Neural progenitor cell (in vitro differentiated cells): Measurements from ENCODE around the gene TMEM267.

Experiments used
- CTCF ChIP-seq: fragments of 200-600 bp; sonication (generic); IDR thresholded peaks from 2 replicates; pipeline ENCODE4 v1.5.1; 2017; ENCODE audit warnings: antibody characterized with exemption, mild to moderate bottlenecking
- EZH2 ChIP-seq: fragments of 200-600 bp; sonication (generic); IDR thresholded peaks from 2 replicates; pipeline ENCODE4 v1.6.1; 2017; ENCODE audit warnings: antibody characterized with exemption, mild to moderate bottlenecking, moderate library complexity
- EZH2phosphoT487 ChIP-seq: fragments of 200-600 bp; sonication (generic); IDR thresholded peaks from 2 replicates; pipeline ENCODE4 v1.6.1; 2017; ENCODE audit warnings: antibody characterized with exemption

DNA sequence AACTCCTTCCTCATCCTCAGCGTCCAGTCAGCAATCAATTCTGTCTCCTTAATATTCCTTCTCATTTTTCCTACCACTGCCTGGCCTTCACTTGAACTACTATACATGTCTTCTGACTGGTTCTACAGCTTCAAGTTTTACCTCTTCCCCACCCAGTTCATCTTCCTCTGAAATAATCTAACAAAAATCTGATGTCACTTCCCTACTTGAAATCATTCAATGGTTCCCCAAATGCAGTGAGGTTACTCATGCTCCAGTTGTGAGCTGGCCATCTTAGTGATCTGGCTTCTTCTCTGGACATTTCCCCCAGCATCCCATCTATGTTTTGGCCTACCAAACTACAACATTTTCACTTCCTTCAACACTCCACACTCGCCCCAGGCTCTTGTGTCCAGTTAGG lies 14.9 kb upstream of the TMEM267 start:
- TF ChIP-seq CTCF (no peak), EZH2phosphoT487 (no peak), EZH2 (no peak)
